Cardiac fibroblast (primary cell): ENCODE measurements around the gene LMOD3.

Source experiments
- DNase-seq, 2 donors: peaks; one replicate each; pipeline versions ENCODE4 v3.0.0 to v3.0.0-alpha.2; 2010; ENCODE audit warnings: low read depth in 2 of 2
- H3K4me3 ChIP-seq, 2 donors: replicated peaks in 1 of 2; 1 replicate in 1 of 2; 2 replicates in 1 of 2; pipeline ENCODE4 v1.5.1; 2011; ENCODE audit warnings: low read depth in 2 of 2, low read length in 2 of 2, mild to moderate bottlenecking in 2 of 2, moderate library complexity in 1 of 2
- CTCF ChIP-seq: IDR thresholded peaks from one replicate; pipeline ENCODE4 v1.5.1; 2011; ENCODE audit warnings: low read depth, mild to moderate bottlenecking, low read length, inconsistent platforms

LMOD3 gene

GRCh38 chr3:69110941-69111546 lies 11.4 kb downstream of the LMOD3 start:
- TF ChIP-seq CTCF, result no peak
- no peak for DNase-seq

GRCh38 chr3:69108811-69109210 lies 13.6 kb downstream of the LMOD3 start:
- no peak overlapping the region for H3K4me3 ChIP-seq
- no peak for DNase-seq
- TF ChIP-seq CTCF, result no peak

More at GRCh38 chr3:69110941-69111546, 11.4 kb downstream of the LMOD3 start:
- H3K4me3 ChIP-seq, result no peak overlapping the region

- no peak overlapping the region for H3K4me3 ChIP-seq
- no peak for DNase-seq
- no peak for TF ChIP-seq CTCF
These were observed 14.6 kb downstream of the LMOD3 start for GRCh38 chr3:69107841-69108240.

GRCh38 chr3:69105320-69105719 lies 17.1 kb downstream of the LMOD3 start:
- H3K4me3 ChIP-seq, result no peak overlapping the region
- peak; percentile 39 to 72 for DNase-seq
- no peak for TF ChIP-seq CTCF

GRCh38 chr3:69104586-69104985 lies 17.8 kb downstream of the LMOD3 start:
- DNase-seq, result no peak
- no peak overlapping the region for H3K4me3 ChIP-seq
- TF ChIP-seq CTCF, result no peak

- DNase-seq, result no peak
- no peak overlapping the region for H3K4me3 ChIP-seq
- no peak for TF ChIP-seq CTCF
These were observed 19.3 kb downstream of the LMOD3 start for GRCh38 chr3:69103123-69103522.

- H3K4me3 ChIP-seq, result no peak overlapping the region
- no peak for TF ChIP-seq CTCF
- DNase-seq, result no peak
These were observed 20.0 kb downstream of the LMOD3 start for GRCh38 chr3:69102384-69102783.
